ENCODE measurements around the gene CEP72.
"Not testable (repeated sequence)": the region's sequence is repeated elsewhere in the genome, so short reads cannot be mapped to it uniquely, and the experiment has no call there.

Gene CEP72

DNA sequence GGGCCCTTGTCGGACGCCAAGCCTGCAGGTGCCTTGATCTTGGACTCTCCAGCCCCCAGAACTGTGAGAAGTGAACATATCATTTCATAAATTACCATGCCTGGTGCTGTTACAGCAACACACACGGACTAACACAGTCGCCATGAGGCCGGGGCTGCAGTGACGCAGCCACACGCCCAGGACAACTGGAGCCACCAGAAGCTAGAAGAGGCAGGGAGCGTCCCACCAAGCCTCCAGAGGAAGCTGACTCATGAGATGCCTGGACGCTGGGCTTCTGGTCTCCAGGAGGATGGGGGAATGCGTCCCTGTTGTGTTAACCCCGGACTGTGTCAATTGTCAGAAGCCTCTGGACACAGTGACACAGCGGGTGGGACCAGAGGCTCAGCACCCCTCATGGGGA, 74.8 kb downstream of the CEP72 start:
- not testable (repeated sequence) for DNase-seq

DNA sequence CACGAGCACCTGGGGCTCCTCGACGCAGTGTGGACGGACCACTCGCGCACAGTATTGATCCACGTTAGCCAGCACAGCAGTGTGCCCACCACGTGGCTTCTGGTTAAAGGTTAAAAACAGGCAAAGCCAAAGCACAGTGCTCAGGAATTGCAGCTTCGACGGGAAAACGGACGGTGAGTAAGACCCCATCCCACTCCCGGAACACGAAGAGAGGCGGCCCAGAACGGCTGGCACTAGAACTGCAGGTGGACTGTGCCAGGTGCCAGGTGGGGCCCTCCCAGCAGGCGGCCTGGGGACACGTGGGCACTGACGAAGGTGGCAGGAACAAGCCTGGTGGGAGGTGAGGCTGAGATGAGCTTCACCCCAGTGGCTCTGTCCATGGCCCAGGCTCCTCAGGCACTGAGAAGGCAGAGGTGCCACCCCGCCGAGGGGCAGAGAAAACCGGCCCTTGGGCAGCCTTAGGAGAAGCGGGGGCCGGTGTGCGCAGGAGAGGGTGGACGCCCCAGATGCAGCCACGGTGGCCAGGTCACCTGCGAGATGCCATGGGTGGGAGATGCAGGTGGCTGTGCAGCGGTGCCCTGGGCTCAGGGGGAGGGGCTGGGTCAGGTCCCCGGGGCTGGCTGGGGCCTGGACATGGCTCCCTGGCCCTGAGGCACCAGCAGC, 76.3 kb downstream of the CEP72 start:
- not testable (repeated sequence) for DNase-seq

- not testable (repeated sequence) for DNase-seq
Measured at GRCh38 chr5:690293-690692, 78.2 kb downstream of the CEP72 start.

DNA sequence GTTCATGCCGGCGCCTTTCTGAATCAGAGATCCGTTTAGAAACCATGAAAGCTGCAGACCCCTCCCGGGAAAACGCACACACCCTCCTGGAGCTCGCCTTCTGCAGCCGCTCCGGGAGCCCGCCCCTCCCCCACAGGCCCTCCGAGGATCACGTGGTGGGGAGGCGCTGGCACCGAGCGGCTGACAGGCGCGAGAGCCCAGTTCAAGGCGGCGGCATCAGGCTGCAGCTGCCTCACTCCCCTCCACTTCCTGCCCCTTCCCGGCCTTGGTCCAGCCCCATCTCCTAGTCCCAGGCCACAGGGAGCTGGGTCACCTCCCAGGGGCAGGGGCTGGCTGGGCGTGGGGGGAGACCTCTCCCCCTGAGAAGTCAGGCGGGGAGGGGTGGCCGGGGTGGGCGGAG, 78.9 kb downstream of the CEP72 start:
- not testable (repeated sequence) for DNase-seq

DNA sequence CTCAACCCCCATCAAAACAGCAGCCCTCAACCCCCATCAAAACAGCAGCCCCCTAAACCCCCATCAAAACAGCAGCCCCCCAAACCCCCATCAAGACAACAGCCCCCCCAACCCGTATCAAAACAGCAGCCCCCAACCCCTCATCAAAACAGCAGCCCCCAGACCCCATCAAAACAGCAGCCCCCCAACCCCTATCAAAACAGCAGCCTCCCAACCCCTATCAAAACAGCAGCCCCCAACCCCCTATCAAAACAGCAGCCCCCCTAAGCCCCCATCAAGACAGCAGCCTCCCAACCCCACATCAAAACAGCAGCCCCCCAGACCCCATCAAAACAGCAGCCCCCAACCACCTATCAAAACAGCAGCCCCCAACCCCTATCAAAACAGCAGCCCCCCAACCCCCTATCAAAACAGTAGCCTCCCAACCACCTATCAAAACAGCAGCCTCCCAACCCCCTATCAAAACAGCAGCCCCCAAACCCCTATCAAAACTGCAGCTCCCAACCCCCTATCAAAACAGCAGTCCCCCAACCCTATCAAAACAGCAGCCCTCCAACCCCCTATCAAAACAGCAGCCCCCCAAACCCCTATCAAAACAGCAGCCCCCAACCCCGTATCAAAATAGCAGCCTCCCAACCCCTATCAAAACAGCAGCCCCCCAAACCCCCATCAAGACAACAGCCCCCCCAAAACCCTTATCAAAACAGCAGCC, 79.8 kb downstream of the CEP72 start:
- no peak for DNase-seq

- not testable (repeated sequence) for DNase-seq
Measured at GRCh38 chr5:692529-693041, 80.4 kb downstream of the CEP72 start.

GRCh38 chr5:693271-694041, 81.3 kb downstream of the CEP72 start, which contains the start of gene TPPP:
TPPP (minus strand) TSS chr5:693352; CDS start chr5:678060, 15,292 bp downstream.
- peak; percentile 72 for DNase-seq

- DNase-seq, result not testable (repeated sequence)
Measured at GRCh38 chr5:694042-694431, 81.9 kb downstream of the CEP72 start.

DNA sequence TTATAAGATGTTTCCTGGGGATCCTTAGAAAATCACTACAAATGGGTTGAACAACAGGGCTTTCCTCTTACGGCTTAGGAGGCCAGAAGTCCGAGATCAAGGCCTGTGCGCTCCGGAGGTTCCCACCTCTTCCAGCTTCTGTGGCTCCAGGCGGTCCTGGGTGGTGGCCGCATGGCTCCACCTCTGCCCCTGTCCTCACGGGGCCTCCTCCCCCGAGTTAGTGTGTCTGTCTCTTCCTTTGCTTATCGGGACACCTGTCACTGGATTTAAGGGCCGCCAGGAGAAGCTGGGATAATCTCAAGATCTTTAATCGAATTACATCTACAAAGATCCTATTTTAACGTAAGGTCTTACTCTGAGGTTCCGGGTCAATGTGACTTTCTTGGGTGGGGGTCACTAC, 83.3 kb downstream of the CEP72 start:
- not testable (repeated sequence) for DNase-seq

GRCh38 chr5:696191-696590, 84.1 kb downstream of the CEP72 start:
- DNase-seq, result not testable (repeated sequence)

DNA sequence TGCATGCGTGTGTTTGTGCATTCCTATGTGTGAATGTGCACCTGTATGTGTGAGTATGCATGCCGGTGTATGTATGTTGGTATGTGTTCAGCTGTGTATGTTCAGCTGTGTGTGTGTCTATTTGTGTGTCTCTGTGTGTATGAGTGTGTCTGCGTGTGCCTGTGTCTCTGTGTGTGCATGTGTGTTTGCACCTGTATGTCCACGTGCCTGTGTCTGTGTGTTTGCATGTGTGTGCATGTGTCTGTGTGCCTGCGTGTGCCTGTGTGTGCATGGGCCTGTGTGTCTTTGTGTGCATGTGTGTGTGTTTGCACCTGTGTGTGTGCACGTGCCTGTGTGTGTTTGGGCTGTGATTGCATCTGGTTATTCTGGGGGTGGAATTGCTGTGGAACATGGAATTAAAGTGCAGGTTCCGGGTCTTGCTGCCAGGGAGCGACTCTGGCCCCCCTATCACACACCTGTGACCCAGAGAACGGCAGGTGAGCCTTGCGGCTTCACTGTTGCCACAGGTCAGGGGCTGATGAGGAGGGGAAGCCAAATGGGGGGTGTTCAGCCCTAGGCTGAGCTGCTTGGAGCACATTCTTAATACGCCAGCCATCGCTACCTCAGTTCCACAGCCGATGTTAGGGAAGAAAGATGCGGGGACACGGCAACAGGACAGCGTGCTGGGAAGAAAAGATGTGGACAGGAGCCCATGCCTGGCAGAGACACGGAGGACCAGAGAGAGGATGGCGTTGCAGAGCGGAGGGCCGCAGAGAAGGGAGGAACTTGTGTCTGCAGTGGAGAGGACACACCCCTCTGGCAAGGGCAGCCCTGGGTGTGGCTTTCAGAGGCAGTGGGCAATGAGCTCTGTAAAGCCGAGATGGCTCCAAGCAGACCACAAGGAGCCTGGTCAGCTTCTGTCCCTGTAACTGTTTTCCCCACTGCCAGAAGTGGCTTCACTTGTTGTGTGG, 84.9 kb downstream of the CEP72 start:
- DNase-seq, result not testable (repeated sequence)
